Liver (tissue), 9 donors: ENCODE measurements around the gene SYNDIG1. TPM values are rescaled to one million over a fixed set of nuclear protein-coding genes. Genes with fewer than 3 reads are reported as not detected.

Source experiments
- DNase-seq: peaks from one replicate; pipeline ENCODE4 v3.0.0-alpha.2; 2017; ENCODE audit warnings: low spot score
- H3K27ac ChIP-seq, 2 donors: one replicate each; pipeline ENCODE4 v1.7.0; 2013; ENCODE audit warnings: inconsistent platforms in 2 of 2, low read length in 2 of 2, control low read depth in 1 of 2, low read depth in 1 of 2, mild to moderate bottlenecking in 1 of 2
- H3K27me3 ChIP-seq, 4 donors: one replicate each; pipeline versions ENCODE4 v1.6.1 to v1.7.0; 2013; ENCODE audit warnings: low read length in 3 of 4, inconsistent platforms in 1 of 4, mild to moderate bottlenecking in 1 of 4, moderate library complexity in 1 of 4; ENCODE audit not compliant: control insufficient read depth in 4 of 4, insufficient read depth in 4 of 4
- H3K36me3 ChIP-seq, 4 donors: one replicate each; pipeline versions ENCODE4 v1.6.1 to v1.7.0; 2013; ENCODE audit warnings: low read length in 3 of 4, mild to moderate bottlenecking in 3 of 4, low read depth in 1 of 4, moderate library complexity in 1 of 4; ENCODE audit not compliant: control insufficient read depth in 4 of 4, insufficient read depth in 3 of 4
- H3K4me1 ChIP-seq, 4 donors: one replicate each; pipeline versions ENCODE4 v1.6.1 to v1.7.0; 2013; ENCODE audit warnings: low read length in 3 of 4, mild to moderate bottlenecking in 3 of 4, moderate library complexity in 1 of 4; ENCODE audit not compliant: control insufficient read depth in 4 of 4, insufficient read depth in 4 of 4
- H3K4me3 ChIP-seq, 3 donors: one replicate each; pipeline versions ENCODE4 v1.6.1 to v1.7.0; 2013; ENCODE audit warnings: low read length in 3 of 3, control low read depth in 1 of 3, low read depth in 1 of 3, mild to moderate bottlenecking in 1 of 3
- H3K9ac ChIP-seq, 2 donors: one replicate each; pipeline ENCODE4 v1.7.0; 2013; ENCODE audit warnings: low read length in 2 of 2, mild to moderate bottlenecking in 2 of 2, moderate library complexity in 2 of 2, control low read depth in 1 of 2, low read depth in 1 of 2
- H3K9me3 ChIP-seq, 4 donors: one replicate each; pipeline versions ENCODE4 v1.6.1 to v1.7.0; 2013; ENCODE audit warnings: low read length in 3 of 4; ENCODE audit not compliant: control insufficient read depth in 4 of 4
- FOXA2 ChIP-seq: IDR thresholded peaks from 2 replicates; pipeline ENCODE4 v1.6.1; 2016; ENCODE audit warnings: antibody characterized with exemption
- GABPA ChIP-seq, 2 donors: IDR thresholded peaks in 1 of 2; conservative IDR thresholded peaks in 1 of 2; 2 replicates each; pipeline ENCODE4 v1.6.1; 2016; ENCODE audit warnings: antibody characterized with exemption in 2 of 2, mild to moderate bottlenecking in 1 of 2, moderate library complexity in 1 of 2
- HNF4A ChIP-seq, 2 donors: conservative IDR thresholded peaks; 2 replicates each; pipeline ENCODE4 v1.6.1; 2016; ENCODE audit warnings: antibody characterized with exemption in 2 of 2, mild to moderate bottlenecking in 2 of 2
- HNF4G ChIP-seq: IDR thresholded peaks from 2 replicates; pipeline ENCODE4 v1.6.1; 2016; ENCODE audit warnings: antibody characterized with exemption
- JUND ChIP-seq, 2 donors: IDR thresholded peaks; 2 replicates each; pipeline ENCODE4 v1.6.1; 2016; ENCODE audit warnings: antibody characterized with exemption in 2 of 2
- NR2F2 ChIP-seq: IDR thresholded peaks from 2 replicates; pipeline ENCODE4 v1.6.1; 2016; ENCODE audit warnings: antibody characterized with exemption
- REST ChIP-seq: IDR thresholded peaks from 2 replicates; pipeline ENCODE4 v1.6.1; 2016; ENCODE audit warnings: antibody characterized with exemption, mild to moderate bottlenecking
- SP1 ChIP-seq: IDR thresholded peaks from 2 replicates; pipeline ENCODE4 v1.6.1; 2018; ENCODE audit warnings: antibody characterized with exemption, mild to moderate bottlenecking
- TAF1 ChIP-seq: conservative IDR thresholded peaks from 2 replicates; pipeline ENCODE4 v1.6.1; 2016; ENCODE audit warnings: antibody characterized with exemption, mild to moderate bottlenecking
- YY1 ChIP-seq: IDR thresholded peaks from 2 replicates; pipeline ENCODE4 v1.6.1; 2016; ENCODE audit warnings: antibody characterized with exemption, mild to moderate bottlenecking
- WGBS: extraction: QIAGEN DNeasy Blood & Tissue Kit; methylation state at CpG from one replicate; pipeline ENCODE4 v1.1.7; 2013; 5-methylcytosine and 5-hydroxymethylcytosine counted together
- polyA plus RNA-seq, 2 donors: library from polyadenylated mRNA; stranded (reverse) in 1 of 2; unstranded in 1 of 2; fragments of 200-250 nt in 1 of 2; fragments of >200 nt in 1 of 2; fragmentation: Nextera tagmentation in 1 of 2; extraction: Ambion mirVana in 1 of 2; gene quantifications; one replicate each; pipeline versions ENCODE4 v1.2.1 to v1.2.3, GENCODE V29; 2013 to 2015
- total RNA-seq, 2 donors: library from RNA; depleted of rRNA; stranded (reverse); fragments of >200 nt; gene quantifications; one replicate each; pipeline ENCODE4 v1.2.3, GENCODE V29; 2014
- TF ChIP-seq, protein P1 (sequence below): IDR thresholded peaks from 2 replicates; pipeline ENCODE4 v1.6.1; 2016; ENCODE audit warnings: antibody characterized with exemption
- TF ChIP-seq, protein P2 (sequence below): IDR thresholded peaks from 2 replicates; pipeline ENCODE4 v1.6.1; 2016; ENCODE audit warnings: antibody characterized with exemption
- TF ChIP-seq, protein P3 (sequence below): fragments of 150-350 bp; IDR thresholded peaks from 2 replicates; pipeline ENCODE4 v1.5.1; 2017; ENCODE audit warnings: improper control_type of control experiment, low read depth, low read length; ENCODE audit not compliant: missing input control
- donor health status: healthy.
- donor health status: healthy.
- donor health status: healthy.
- donor health status: healthy.
- donor health status: healthy.

The SYNDIG1 gene
- total and polyA plus RNA-seq, 4 donors, result 0.05 to 0.08 TPM; not detected in 2

DNA sequence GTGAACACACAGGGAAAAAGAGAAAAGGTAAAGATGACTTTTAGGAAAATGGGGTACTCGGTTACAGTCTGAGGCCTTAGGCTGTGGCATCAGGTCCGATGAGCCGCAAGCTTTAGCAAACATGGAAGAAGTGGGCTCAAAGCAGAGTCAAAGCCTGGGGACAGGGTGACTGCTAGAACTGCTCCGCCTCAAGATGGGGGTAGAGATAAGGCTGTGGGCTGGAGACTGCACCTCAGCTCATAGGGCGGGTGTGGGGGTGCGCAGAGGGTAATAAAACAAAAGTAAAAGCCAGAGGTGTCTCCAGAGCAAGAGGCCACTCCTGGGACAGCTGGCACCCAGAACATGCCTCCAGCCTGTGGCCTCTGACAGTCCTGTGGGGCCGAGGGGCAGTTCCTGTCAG is 21.3 kb upstream of the SYNDIG1 start (continued):
- TF ChIP-seq, protein P1, sequence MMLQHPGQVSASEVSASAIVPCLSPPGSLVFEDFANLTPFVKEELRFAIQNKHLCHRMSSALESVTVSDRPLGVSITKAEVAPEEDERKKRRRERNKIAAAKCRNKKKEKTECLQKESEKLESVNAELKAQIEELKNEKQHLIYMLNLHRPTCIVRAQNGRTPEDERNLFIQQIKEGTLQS, result no peak
- no peak for TF ChIP-seq YY1
- TF ChIP-seq SP1, result no peak
- TF ChIP-seq, protein P2, sequence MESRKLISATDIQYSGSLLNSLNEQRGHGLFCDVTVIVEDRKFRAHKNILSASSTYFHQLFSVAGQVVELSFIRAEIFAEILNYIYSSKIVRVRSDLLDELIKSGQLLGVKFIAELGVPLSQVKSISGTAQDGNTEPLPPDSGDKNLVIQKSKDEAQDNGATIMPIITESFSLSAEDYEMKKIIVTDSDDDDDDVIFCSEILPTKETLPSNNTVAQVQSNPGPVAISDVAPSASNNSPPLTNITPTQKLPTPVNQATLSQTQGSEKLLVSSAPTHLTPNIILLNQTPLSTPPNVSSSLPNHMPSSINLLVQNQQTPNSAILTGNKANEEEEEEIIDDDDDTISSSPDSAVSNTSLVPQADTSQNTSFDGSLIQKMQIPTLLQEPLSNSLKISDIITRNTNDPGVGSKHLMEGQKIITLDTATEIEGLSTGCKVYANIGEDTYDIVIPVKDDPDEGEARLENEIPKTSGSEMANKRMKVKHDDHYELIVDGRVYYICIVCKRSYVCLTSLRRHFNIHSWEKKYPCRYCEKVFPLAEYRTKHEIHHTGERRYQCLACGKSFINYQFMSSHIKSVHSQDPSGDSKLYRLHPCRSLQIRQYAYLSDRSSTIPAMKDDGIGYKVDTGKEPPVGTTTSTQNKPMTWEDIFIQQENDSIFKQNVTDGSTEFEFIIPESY, result no peak
- TF ChIP-seq HNF4A (conservative IDR thresholded peaks at IDR 0.05), result no peak
- no peak for TF ChIP-seq NR2F2
- no peak for TF ChIP-seq TAF1

DNA sequence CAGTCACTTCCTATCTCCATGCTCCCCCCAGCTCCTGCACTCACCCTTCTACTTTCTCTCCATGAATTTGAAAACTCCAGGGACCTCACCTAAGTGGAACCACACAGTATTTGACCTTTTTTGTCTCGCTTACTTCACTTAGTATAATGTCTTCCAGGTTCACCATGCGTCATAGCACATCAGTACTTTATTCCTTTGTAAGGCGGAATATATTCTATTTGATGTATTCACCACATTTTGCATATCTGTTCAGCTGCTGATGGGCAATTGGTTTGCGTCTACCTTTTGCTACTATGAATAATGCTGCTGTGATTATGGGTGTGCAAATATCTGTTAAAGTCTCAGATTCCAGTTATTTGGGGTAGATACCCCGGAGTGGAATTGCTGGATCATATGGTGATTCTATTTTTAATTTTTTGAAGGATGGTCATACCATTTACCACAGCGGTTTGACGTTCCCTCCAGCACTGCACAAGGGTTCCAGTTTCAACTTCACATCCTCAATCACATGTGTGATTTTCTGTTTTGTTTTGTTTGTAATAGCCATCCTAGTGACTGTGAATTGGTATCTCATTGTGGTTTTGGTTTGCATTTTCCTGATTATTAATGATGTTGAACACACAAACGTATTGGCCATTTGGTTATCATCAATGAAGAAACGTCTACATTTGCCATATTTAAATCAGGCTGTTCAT is 20.3 kb upstream of the SYNDIG1 start:
- Histone ChIP-seq H3K9me3 (no peaks in the 10 kb centered on the region), H3K27ac (no peak overlapping the region), H3K9ac (no peak overlapping the region), H3K36me3 (no peaks in the 10 kb centered on the region), H3K4me1 (no peaks in the 10 kb centered on the region), H3K4me3 (no peak overlapping the region), H3K27me3 (peaks cover 0 to 3% (median 0%) of the 10 kb centered on the region in 4 donors)
- TF ChIP-seq REST (no peak), JUND (IDR thresholded peaks at IDR 0.05) (no peak), HNF4G (no peak), FOXA2 (no peak), GABPA (IDR thresholded peaks at IDR 0.05 in 1 of 2, conservative IDR thresholded peaks at IDR 0.05 in 1 of 2) (no peak), YY1 (no peak), NR2F2 (no peak), SP1 (no peak), TAF1 (no peak)
- TF ChIP-seq, protein P2, result no peak
- TF ChIP-seq, protein P3, sequence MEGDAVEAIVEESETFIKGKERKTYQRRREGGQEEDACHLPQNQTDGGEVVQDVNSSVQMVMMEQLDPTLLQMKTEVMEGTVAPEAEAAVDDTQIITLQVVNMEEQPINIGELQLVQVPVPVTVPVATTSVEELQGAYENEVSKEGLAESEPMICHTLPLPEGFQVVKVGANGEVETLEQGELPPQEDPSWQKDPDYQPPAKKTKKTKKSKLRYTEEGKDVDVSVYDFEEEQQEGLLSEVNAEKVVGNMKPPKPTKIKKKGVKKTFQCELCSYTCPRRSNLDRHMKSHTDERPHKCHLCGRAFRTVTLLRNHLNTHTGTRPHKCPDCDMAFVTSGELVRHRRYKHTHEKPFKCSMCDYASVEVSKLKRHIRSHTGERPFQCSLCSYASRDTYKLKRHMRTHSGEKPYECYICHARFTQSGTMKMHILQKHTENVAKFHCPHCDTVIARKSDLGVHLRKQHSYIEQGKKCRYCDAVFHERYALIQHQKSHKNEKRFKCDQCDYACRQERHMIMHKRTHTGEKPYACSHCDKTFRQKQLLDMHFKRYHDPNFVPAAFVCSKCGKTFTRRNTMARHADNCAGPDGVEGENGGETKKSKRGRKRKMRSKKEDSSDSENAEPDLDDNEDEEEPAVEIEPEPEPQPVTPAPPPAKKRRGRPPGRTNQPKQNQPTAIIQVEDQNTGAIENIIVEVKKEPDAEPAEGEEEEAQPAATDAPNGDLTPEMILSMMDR, result no peak
- no peak for DNase-seq
- 78% methylated on average over 9 of the region's 9 CpGs for WGBS
